HepG2 (cell line): ENCODE measurements around the gene ADAM10. TPM values are rescaled to one million over a fixed set of nuclear protein-coding genes. Genes with fewer than 3 reads are reported as not detected.
A peak's percentile ranks its signal among the peaks of the same experiment; 100 is the strongest.

Source experiments
- CREB1 ChIP-seq, 2 experiments: fragments of 450-650 bp in 1 of 2; IDR thresholded peaks; 2 replicates each; pipeline ENCODE4 v1.6.1; 2016 to 2017; ENCODE audit warnings: control low read depth in 1 of 2, mild to moderate bottlenecking in 1 of 2, missing compliant biosample characterization in 1 of 2, missing genetic modification characterization in 1 of 2
- FOSL2 ChIP-seq: sonication (generic); formaldehyde crosslinking; IDR thresholded peaks from 2 replicates; pipeline ENCODE4 v1.4.0; 2020; ENCODE audit warnings: missing genetic modification reagents
- FOXA3 ChIP-seq: IDR thresholded peaks from 2 replicates; pipeline ENCODE4 v1.6.1; 2016; ENCODE audit warnings: missing genetic modification reagents, missing compliant biosample characterization
- GATAD2A ChIP-seq: IDR thresholded peaks from 2 replicates; pipeline ENCODE4 v1.6.1; 2016
- HNF4A ChIP-seq: sonication (generic); formaldehyde crosslinking; IDR thresholded peaks from 2 replicates; pipeline ENCODE4 v1.4.0; 2020; ENCODE audit warnings: missing genetic modification reagents
- KLF6 ChIP-seq: IDR thresholded peaks from 2 replicates; pipeline ENCODE4 v1.8.0; 2016; ENCODE audit warnings: missing biosample characterization, missing genetic modification reagents
- KMT2B ChIP-seq: IDR thresholded peaks from 2 replicates; pipeline ENCODE4 v1.6.1; 2016; ENCODE audit warnings: missing genetic modification reagents, missing compliant biosample characterization
- POGZ ChIP-seq: sonication (generic); formaldehyde crosslinking; IDR thresholded peaks from 2 replicates; pipeline ENCODE4 v1.4.0; 2020; ENCODE audit warnings: mild to moderate bottlenecking, missing genetic modification reagents
- RAD21 ChIP-seq: fragments of 450-650 bp; formaldehyde crosslinking; IDR thresholded peaks from 2 replicates; pipeline ENCODE4 v1.5.0; 2020; ENCODE audit warnings: mild to moderate bottlenecking
- ZFP37 ChIP-seq: sonication (generic); formaldehyde crosslinking; IDR thresholded peaks from 2 replicates; pipeline ENCODE4 v1.4.0; 2020; ENCODE audit warnings: missing genetic modification reagents, borderline replicate concordance
- ZFX ChIP-seq: sonication (generic); formaldehyde crosslinking; IDR thresholded peaks from 2 replicates; pipeline ENCODE4 v1.4.0; 2020; ENCODE audit warnings: mild to moderate bottlenecking, low read depth, missing genetic modification reagents, moderate library complexity
- ZIK1 ChIP-seq: sonication (generic); formaldehyde crosslinking; IDR thresholded peaks from 2 replicates; pipeline ENCODE4 v1.5.0; 2020; ENCODE audit warnings: mild to moderate bottlenecking, low read depth, missing genetic modification reagents, borderline replicate concordance
- ZNF230 ChIP-seq: sonication (generic); formaldehyde crosslinking; IDR thresholded peaks from 2 replicates; pipeline ENCODE4 v1.4.0; 2020; ENCODE audit warnings: mild to moderate bottlenecking, missing genetic modification reagents
- ZNF232 ChIP-seq: sonication (generic); formaldehyde crosslinking; IDR thresholded peaks from 2 replicates; pipeline ENCODE4 v1.4.0; 2020; ENCODE audit warnings: missing genetic modification reagents, borderline replicate concordance
- ZNF501 ChIP-seq: sonication (generic); formaldehyde crosslinking; IDR thresholded peaks from 2 replicates; pipeline ENCODE4 v1.5.1; 2020; ENCODE audit warnings: mild to moderate bottlenecking, moderate library complexity, missing genetic modification reagents
- ZNF709 ChIP-seq: sonication (generic); formaldehyde crosslinking; IDR thresholded peaks from 2 replicates; pipeline ENCODE4 v1.5.0; 2020; ENCODE audit warnings: mild to moderate bottlenecking, missing genetic modification reagents
- ZNF781 ChIP-seq: sonication (generic); formaldehyde crosslinking; IDR thresholded peaks from 2 replicates; pipeline ENCODE4 v1.5.1; 2020; ENCODE audit warnings: borderline replicate concordance, mild to moderate bottlenecking, missing genetic modification reagents; ENCODE audit errors: not compliant biosample characterization
- polyA plus RNA-seq, 8 experiments: library from polyadenylated mRNA; depleted of rRNA in 3 of 8; stranded (reverse) in 7 of 8; unstranded in 1 of 8; fragments of >200 nt; fragmentation: Illumina TruSeq in 4 of 8; extraction: Trizol in 4 of 8; gene quantifications; 2 replicates each; pipeline versions ENCODE4 v1.2.1 to v1.2.3, GENCODE V29; 2011 to 2016; ENCODE audit warnings: low read depth in 4 of 8, missing spikeins in 1 of 8, mixed read lengths in 1 of 8; ENCODE audit not compliant: insufficient read depth in 1 of 8
- total RNA-seq, 5 experiments: library from RNA; depleted of rRNA; stranded (reverse); fragments of >200 nt; fragmentation: Illumina TruSeq; extraction: Trizol; gene quantifications; 2 replicates each; pipeline ENCODE4 v1.2.3, GENCODE V29; 2016; ENCODE audit warnings: low read depth in 1 of 5
- TF ChIP-seq, protein P1 (sequence below): sonication (generic); formaldehyde crosslinking; IDR thresholded peaks from 2 replicates; pipeline ENCODE4 v1.5.1; 2020; ENCODE audit warnings: mild to moderate bottlenecking, moderate library complexity, missing genetic modification reagents
- TF ChIP-seq, protein P2 (sequence below): sonication (generic); formaldehyde crosslinking; IDR thresholded peaks from 2 replicates; pipeline ENCODE4 v1.4.0; 2020; ENCODE audit warnings: missing genetic modification reagents, borderline replicate concordance
- TF ChIP-seq, protein P3 (sequence below): IDR thresholded peaks from 2 replicates; pipeline ENCODE4 v1.6.1; 2016; ENCODE audit warnings: low read depth
- TF ChIP-seq, protein P4 (sequence below): sonication (generic); formaldehyde crosslinking; IDR thresholded peaks from 2 replicates; pipeline ENCODE4 v1.4.0; 2020; ENCODE audit warnings: missing genetic modification reagents
- TF ChIP-seq, protein P5 (sequence below): sonication (generic); formaldehyde crosslinking; IDR thresholded peaks from 2 replicates; pipeline ENCODE4 v1.8.1; 2023; ENCODE audit warnings: missing genetic modification reagents, inconsistent platforms, borderline replicate concordance

ADAM10 gene
- total and polyA plus RNA-seq, 2 of the 13 experiments (the other 11 are each of a cell fraction or from before 2014, with no cell fraction given) = 92.7 to 125 TPM

DNA sequence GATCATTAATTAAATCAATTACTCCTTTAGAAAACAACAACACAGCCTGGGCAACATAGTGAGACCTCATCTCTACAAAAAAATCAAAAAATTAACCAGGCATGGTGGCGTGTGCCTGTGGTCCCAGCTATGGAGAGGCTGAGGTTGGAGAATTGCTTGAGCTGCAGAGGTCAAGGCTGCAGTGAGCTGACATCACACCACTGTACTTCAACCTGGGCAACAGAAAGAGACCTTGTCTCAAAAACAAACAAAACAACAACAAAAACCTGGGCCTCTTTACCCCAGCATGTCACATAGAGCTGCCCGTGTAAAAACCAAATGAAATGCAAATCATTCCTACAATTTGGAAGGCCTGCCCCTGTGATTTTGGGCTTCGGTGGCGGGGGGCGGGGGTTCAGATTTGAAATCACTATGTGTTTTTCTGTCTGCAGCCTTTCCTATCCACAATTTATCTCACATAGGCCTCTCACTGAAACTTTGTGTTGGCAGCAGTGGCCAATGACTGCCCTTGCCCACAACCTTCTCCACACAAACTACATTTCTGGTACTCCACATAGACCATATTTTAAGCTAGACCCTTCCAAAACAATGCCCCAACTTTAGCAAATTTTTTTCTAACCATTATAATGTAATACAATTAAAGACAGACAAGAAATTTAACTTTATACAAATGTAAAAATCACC is 6.5 kb downstream of the ADAM10 start (continued):
- TF ChIP-seq ZIK1 (CRISPR knock-in tag) = no peak
- TF ChIP-seq ZFX (CRISPR knock-in tag) = peak; percentile 39; the same call in 1 of the 2 replicates
- TF ChIP-seq ZNF232 (CRISPR knock-in tag) = no peak
- 0 out of 2 replicates have a peak, but pooled peaks have one; percentile 7 for TF ChIP-seq RAD21
- peak; percentile 70 for TF ChIP-seq POGZ (CRISPR knock-in tag)
- TF ChIP-seq, protein P1, sequence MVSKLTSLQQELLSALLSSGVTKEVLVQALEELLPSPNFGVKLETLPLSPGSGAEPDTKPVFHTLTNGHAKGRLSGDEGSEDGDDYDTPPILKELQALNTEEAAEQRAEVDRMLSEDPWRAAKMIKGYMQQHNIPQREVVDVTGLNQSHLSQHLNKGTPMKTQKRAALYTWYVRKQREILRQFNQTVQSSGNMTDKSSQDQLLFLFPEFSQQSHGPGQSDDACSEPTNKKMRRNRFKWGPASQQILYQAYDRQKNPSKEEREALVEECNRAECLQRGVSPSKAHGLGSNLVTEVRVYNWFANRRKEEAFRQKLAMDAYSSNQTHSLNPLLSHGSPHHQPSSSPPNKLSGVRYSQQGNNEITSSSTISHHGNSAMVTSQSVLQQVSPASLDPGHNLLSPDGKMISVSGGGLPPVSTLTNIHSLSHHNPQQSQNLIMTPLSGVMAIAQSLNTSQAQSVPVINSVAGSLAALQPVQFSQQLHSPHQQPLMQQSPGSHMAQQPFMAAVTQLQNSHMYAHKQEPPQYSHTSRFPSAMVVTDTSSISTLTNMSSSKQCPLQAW (CRISPR knock-in tag) = 0 out of 2 replicates have a peak, but pooled peaks have one; percentile 39
- no peak for TF ChIP-seq ZFP37 (CRISPR knock-in tag)
- TF ChIP-seq FOXA3 (CRISPR knock-in tag) = 0 out of 2 replicates have a peak, but pooled peaks have one; percentile 31
- TF ChIP-seq KMT2B (CRISPR knock-in tag) = 0 out of 2 replicates have a peak, but pooled peaks have one; percentile 29
- TF ChIP-seq FOSL2 (CRISPR knock-in tag) = 0 out of 2 replicates have a peak, but pooled peaks have one; percentile 7
- TF ChIP-seq, protein P2, sequence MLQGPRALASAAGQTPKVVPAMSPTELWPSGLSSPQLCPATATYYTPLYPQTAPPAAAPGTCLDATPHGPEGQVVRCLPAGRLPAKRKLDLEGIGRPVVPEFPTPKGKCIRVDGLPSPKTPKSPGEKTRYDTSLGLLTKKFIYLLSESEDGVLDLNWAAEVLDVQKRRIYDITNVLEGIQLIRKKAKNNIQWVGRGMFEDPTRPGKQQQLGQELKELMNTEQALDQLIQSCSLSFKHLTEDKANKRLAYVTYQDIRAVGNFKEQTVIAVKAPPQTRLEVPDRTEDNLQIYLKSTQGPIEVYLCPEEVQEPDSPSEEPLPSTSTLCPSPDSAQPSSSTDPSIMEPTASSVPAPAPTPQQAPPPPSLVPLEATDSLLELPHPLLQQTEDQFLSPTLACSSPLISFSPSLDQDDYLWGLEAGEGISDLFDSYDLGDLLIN (CRISPR knock-in tag) = no peak
- TF ChIP-seq, protein P3, sequence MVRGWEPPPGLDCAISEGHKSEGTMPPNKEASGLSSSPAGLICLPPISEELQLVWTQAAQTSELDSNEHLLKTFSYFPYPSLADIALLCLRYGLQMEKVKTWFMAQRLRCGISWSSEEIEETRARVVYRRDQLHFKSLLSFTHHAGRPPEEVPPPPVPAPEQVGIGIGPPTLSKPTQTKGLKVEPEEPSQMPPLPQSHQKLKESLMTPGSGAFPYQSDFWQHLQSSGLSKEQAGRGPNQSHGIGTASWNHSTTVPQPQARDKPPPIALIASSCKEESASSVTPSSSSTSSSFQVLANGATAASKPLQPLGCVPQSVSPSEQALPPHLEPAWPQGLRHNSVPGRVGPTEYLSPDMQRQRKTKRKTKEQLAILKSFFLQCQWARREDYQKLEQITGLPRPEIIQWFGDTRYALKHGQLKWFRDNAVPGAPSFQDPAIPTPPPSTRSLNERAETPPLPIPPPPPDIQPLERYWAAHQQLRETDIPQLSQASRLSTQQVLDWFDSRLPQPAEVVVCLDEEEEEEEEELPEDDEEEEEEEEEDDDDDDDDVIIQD (CRISPR knock-in tag) = 0 out of 2 replicates have a peak, but pooled peaks have one; percentile 34
- TF ChIP-seq GATAD2A (CRISPR knock-in tag) = peak; percentile 53; the same call in 1 of the 2 replicates
- no peak for TF ChIP-seq KLF6
- TF ChIP-seq ZNF709 (CRISPR knock-in tag) = no peak
- TF ChIP-seq, protein P4, sequence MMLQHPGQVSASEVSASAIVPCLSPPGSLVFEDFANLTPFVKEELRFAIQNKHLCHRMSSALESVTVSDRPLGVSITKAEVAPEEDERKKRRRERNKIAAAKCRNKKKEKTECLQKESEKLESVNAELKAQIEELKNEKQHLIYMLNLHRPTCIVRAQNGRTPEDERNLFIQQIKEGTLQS (CRISPR knock-in tag) = 0 out of 2 replicates have a peak, but pooled peaks have one; percentile 18
- TF ChIP-seq CREB1 (IDR thresholded peaks at IDR 0.05) = no peak
- no peak for TF ChIP-seq CREB1 (CRISPR knock-in tag; IDR thresholded peaks at IDR 0.05)
- peak; percentile 72 for TF ChIP-seq HNF4A (CRISPR knock-in tag)
- TF ChIP-seq, protein P5, sequence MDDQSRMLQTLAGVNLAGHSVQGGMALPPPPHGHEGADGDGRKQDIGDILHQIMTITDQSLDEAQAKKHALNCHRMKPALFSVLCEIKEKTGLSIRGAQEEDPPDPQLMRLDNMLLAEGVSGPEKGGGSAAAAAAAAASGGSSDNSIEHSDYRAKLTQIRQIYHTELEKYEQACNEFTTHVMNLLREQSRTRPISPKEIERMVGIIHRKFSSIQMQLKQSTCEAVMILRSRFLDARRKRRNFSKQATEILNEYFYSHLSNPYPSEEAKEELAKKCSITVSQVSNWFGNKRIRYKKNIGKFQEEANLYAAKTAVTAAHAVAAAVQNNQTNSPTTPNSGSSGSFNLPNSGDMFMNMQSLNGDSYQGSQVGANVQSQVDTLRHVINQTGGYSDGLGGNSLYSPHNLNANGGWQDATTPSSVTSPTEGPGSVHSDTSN (CRISPR knock-in tag) = no peak
- TF ChIP-seq ZNF230 (CRISPR knock-in tag) = peak; percentile 40; the same call in 1 of the 2 replicates
- TF ChIP-seq ZNF781 = no peak
- peak; percentile 24; the same call in 1 of the 2 replicates for TF ChIP-seq ZNF501 (CRISPR knock-in tag)
